Frontal cortex (tissue), 4 donors: ENCODE data around the gene ZDHHC9. TPM values are rescaled to one million over a fixed set of nuclear protein-coding genes. Genes with fewer than 3 reads are reported as not detected.

ENCODE experiments used
- DNase-seq, 2 donors: peaks; one replicate each; pipeline ENCODE4 v3.0.0; 2012; ENCODE audit warnings: low spot score in 2 of 2
- FAIRE-seq: peaks from 2 replicates; lab custom pipeline; 2012; peaks lifted over from hg19 to GRCh38; lab: Jason Lieb, UNC
- total RNA-seq: library from RNA; depleted of rRNA; stranded (reverse); fragments of >200 nt; gene quantifications from one replicate; pipeline ENCODE4 v1.2.3, GENCODE V29; 2014
- donor health status: control.
- donor health status: control.
- donor health status: control.

Gene ZDHHC9
- total RNA-seq, 1 donor from 2014 or later = 19.6 TPM

GRCh38 chrX:129790808-129791207 lies 52.9 kb downstream of the ZDHHC9 start:
- FAIRE-seq (no peak), DNase-seq (no peak)

GRCh38 chrX:129790146-129790545 lies 53.5 kb downstream of the ZDHHC9 start:
- FAIRE-seq (no peak), DNase-seq (no peak)

- no peak for DNase-seq
- FAIRE-seq = no peak
Observed at GRCh38 chrX:129788527-129788926, 55.2 kb downstream of the ZDHHC9 start.

GRCh38 chrX:129787336-129788055 lies 56.2 kb downstream of the ZDHHC9 start:
- no peak for DNase-seq

GRCh38 chrX:129786210-129786651 lies 57.5 kb downstream of the ZDHHC9 start:
- no peak for FAIRE-seq
- DNase-seq = no peak

More at GRCh38 chrX:129787336-129788055, 56.2 kb downstream of the ZDHHC9 start:
- no peak for FAIRE-seq

- FAIRE-seq = no peak
- DNase-seq = no peak
Observed at GRCh38 chrX:129785160-129785947, 58.3 kb downstream of the ZDHHC9 start.

- no peak for FAIRE-seq
- DNase-seq = no peak
Observed at GRCh38 chrX:129784371-129784770, 59.3 kb downstream of the ZDHHC9 start.

- no peak for DNase-seq
- no peak for FAIRE-seq
Observed at GRCh38 chrX:129783291-129783713, 60.4 kb downstream of the ZDHHC9 start.

- FAIRE-seq (no peak), DNase-seq (no peak)
Observed at GRCh38 chrX:129782706-129783105, 61.0 kb downstream of the ZDHHC9 start.

GRCh38 chrX:129781680-129782495 lies 61.8 kb downstream of the ZDHHC9 start:
- DNase-seq (no peak), FAIRE-seq (no peak)

GRCh38 chrX:129781134-129781672 lies 62.5 kb downstream of the ZDHHC9 start:
- FAIRE-seq = no peak

GRCh38 chrX:129780441-129781105 lies 63.1 kb downstream of the ZDHHC9 start:
- no peak for FAIRE-seq

More at GRCh38 chrX:129781134-129781672, 62.5 kb downstream of the ZDHHC9 start:
- DNase-seq = no peak

GRCh38 chrX:129779747-129780146 lies 63.9 kb downstream of the ZDHHC9 start, which contains the start of gene SASH3:
Gene SASH3, plus strand, starts transcription at chrX:129779949. Its CDS starts 149 bp downstream, at chrX:129780098.
- FAIRE-seq (no peak), DNase-seq (no peak)

More at GRCh38 chrX:129780441-129781105, 63.1 kb downstream of the ZDHHC9 start:
- no peak for DNase-seq

GRCh38 chrX:129779086-129779672 lies 64.5 kb downstream of the ZDHHC9 start:
- no peak for DNase-seq
- no peak for FAIRE-seq

GRCh38 chrX:129777218-129778030 lies 66.3 kb downstream of the ZDHHC9 start:
- FAIRE-seq (no peak), DNase-seq (no peak)

GRCh38 chrX:129773649-129774458 lies 69.8 kb downstream of the ZDHHC9 start:
- no peak for DNase-seq
- FAIRE-seq = no peak

- no peak for FAIRE-seq
- no peak for DNase-seq
Observed at GRCh38 chrX:129772796-129773431, 70.8 kb downstream of the ZDHHC9 start.
